Natural killer cell (primary cell): ENCODE measurements around the gene GIGYF1. TPM values are rescaled to one million over a fixed set of nuclear protein-coding genes. Genes with fewer than 3 reads are reported as not detected.

ENCODE experiments used
- ATAC-seq, 3 donors: fragments of 150-1000 bp in 2 of 3; fragments of 200-7000 bp in 1 of 3; cut with Tn5 transposase; 1 replicate in 1 of 3; 2 replicates in 2 of 3; pipeline ENCODE4 v1.10.0; 2021; ENCODE audit warnings: mild to moderate bottlenecking in 2 of 3, moderate library complexity in 2 of 3
- DNase-seq, 2 donors: peaks; one replicate each; pipeline versions ENCODE4 v3.0.0 to v3.0.0-alpha.2; 2013 to 2021; ENCODE audit warnings: mixed read lengths in 1 of 2
- H3K27ac ChIP-seq: one replicate; pipeline ENCODE4 v1.5.1; 2013; ENCODE audit warnings: mild to moderate bottlenecking, low read length
- H3K27me3 ChIP-seq: one replicate; pipeline ENCODE4 v1.6.1; 2013; ENCODE audit warnings: low read length; ENCODE audit not compliant: control insufficient read depth, insufficient read depth
- H3K36me3 ChIP-seq: one replicate; pipeline ENCODE4 v1.6.1; 2013; ENCODE audit warnings: low read length; ENCODE audit not compliant: control insufficient read depth, insufficient read depth
- H3K4me1 ChIP-seq: one replicate; pipeline ENCODE4 v1.6.1; 2013; ENCODE audit warnings: low read length; ENCODE audit not compliant: control insufficient read depth, insufficient read depth
- H3K4me3 ChIP-seq: one replicate; pipeline ENCODE4 v1.5.1; 2013; ENCODE audit warnings: low read length
- H3K9me3 ChIP-seq: one replicate; pipeline ENCODE4 v1.6.1; 2013; ENCODE audit warnings: low read length; ENCODE audit not compliant: control insufficient read depth, insufficient read depth
- H3K27ac Mint-ChIP-seq, 2 donors: one replicate each; pipeline ENCODE4 v1.8.0; 2022; ENCODE audit warnings: mild to moderate bottlenecking in 2 of 2, mixed read lengths in 2 of 2, moderate library complexity in 1 of 2
- H3K27me3 Mint-ChIP-seq, 2 donors: one replicate each; pipeline ENCODE4 v1.8.0; 2022; ENCODE audit warnings: low read depth in 2 of 2, mixed read lengths in 2 of 2
- H3K36me3 Mint-ChIP-seq: one replicate; pipeline ENCODE4 v1.8.0; 2022; ENCODE audit warnings: mixed read lengths
- H3K4me1 Mint-ChIP-seq, 2 donors: one replicate each; pipeline ENCODE4 v1.8.0; 2022; ENCODE audit warnings: mixed read lengths in 2 of 2
- H3K4me3 Mint-ChIP-seq: one replicate; pipeline ENCODE4 v1.8.0; 2022; ENCODE audit warnings: mild to moderate bottlenecking, moderate library complexity, mixed read lengths
- H3K9me3 Mint-ChIP-seq, 2 donors: one replicate each; pipeline ENCODE4 v1.8.0; 2022; ENCODE audit warnings: mixed read lengths in 2 of 2
- WGBS: methylation state at CpG from one replicate; pipeline ENCODE4 v1.1.7; 2013; ENCODE audit warnings: missing lambda C conversion rate; ENCODE audit not compliant: insufficient coverage; 5-methylcytosine and 5-hydroxymethylcytosine counted together
- intact Hi-C: fragments of 100-400 bp; cut with micrococcal nuclease; formaldehyde crosslinking; loops from one replicate; pipeline ENCODE4 v1.14.2; 2022
- total RNA-seq, 4 donors: library from RNA; stranded (reverse); fragments of 120-200 nt in 1 of 4; gene quantifications; one replicate each; pipeline versions ENCODE4 v1.2.3 to v1.2.4, GENCODE V29; 2013 to 2022
- TF ChIP-seq, protein P1 (sequence below): fragments of 200-600 bp; IDR thresholded peaks from one replicate; pipeline ENCODE4 v1.8.0; 2022; ENCODE audit warnings: antibody characterized with exemption

Gene GIGYF1
- total RNA-seq, 3 donors from 2014 or later (not counting 1 experiment from before 2014, with no cell fraction given): 92.0 to 102 (median 101) TPM

DNA sequence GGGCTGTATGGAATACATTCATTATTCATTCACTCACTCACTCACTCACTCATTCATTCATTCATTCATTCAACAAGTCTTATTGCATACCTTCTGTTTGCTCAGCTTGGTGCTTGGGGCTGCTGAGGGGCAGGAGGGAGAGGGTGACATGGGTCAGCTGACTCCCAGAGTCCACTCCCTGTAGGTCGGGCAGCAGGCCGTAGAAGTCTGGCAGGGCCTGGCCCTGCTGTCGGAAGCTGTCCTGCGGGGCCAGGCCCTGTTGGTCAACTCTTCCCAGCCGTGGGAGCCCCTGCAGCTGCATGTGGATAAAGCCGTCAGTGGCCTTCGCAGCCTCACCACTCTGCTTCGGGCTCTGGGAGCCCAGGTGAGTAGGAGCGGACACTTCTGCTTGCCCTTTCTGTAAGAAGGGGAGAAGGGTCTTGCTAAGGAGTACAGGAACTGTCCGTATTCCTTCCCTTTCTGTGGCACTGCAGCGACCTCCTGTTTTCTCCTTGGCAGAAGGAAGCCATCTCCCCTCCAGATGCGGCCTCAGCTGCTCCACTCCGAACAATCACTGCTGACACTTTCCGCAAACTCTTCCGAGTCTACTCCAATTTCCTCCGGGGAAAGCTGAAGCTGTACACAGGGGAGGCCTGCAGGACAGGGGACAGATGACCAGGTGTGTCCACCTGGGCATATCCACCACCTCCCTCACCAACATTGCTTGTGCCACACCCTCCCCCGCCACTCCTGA is 28.6 kb upstream of the GIGYF1 start:
- Histone ChIP-seq H3K36me3 (no peaks in the 10 kb centered on the region), H3K9me3 (peaks cover 4% of the 10 kb centered on the region), H3K4me3 (no peak overlapping the region), H3K27ac (no peak overlapping the region), H3K4me1 (peaks cover 5% of the 10 kb centered on the region), H3K27me3 (peaks cover 17% of the 10 kb centered on the region)
- Mint-ChIP-seq H3K4me3 (no peak overlapping the region), H3K4me1 (peaks cover 6 to 7% of the 10 kb centered on the region in 2 donors), H3K36me3 (no peaks in the 10 kb centered on the region), H3K9me3 (peaks cover 0 to 5% of the 10 kb centered on the region in 2 donors), H3K27ac (no peak overlapping the region), H3K27me3 (peaks cover 37 to 39% of the 10 kb centered on the region in 2 donors)
- TF ChIP-seq, protein P1, sequence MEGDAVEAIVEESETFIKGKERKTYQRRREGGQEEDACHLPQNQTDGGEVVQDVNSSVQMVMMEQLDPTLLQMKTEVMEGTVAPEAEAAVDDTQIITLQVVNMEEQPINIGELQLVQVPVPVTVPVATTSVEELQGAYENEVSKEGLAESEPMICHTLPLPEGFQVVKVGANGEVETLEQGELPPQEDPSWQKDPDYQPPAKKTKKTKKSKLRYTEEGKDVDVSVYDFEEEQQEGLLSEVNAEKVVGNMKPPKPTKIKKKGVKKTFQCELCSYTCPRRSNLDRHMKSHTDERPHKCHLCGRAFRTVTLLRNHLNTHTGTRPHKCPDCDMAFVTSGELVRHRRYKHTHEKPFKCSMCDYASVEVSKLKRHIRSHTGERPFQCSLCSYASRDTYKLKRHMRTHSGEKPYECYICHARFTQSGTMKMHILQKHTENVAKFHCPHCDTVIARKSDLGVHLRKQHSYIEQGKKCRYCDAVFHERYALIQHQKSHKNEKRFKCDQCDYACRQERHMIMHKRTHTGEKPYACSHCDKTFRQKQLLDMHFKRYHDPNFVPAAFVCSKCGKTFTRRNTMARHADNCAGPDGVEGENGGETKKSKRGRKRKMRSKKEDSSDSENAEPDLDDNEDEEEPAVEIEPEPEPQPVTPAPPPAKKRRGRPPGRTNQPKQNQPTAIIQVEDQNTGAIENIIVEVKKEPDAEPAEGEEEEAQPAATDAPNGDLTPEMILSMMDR: no peak
- no peak for DNase-seq
- no peak for ATAC-seq
- intact Hi-C loops: no loop called here
- WGBS: 87% methylated on average over 17 of the region's 17 CpGs

DNA sequence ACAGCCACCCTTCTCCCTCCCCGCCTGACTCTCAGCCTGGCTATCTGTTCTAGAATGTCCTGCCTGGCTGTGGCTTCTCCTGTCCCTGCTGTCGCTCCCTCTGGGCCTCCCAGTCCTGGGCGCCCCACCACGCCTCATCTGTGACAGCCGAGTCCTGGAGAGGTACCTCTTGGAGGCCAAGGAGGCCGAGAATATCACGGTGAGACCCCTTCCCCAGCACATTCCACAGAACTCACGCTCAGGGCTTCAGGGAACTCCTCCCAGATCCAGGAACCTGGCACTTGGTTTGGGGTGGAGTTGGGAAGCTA is 27.4 kb upstream of the GIGYF1 start:
- H3K27ac Mint-ChIP-seq: no peak overlapping the region
- peaks cover 0 to 5% of the 10 kb centered on the region in 2 donors for H3K9me3 Mint-ChIP-seq
- DNase-seq (no peak), ATAC-seq (no peak)
- whole genome bisulfite sequencing: 87% methylated on average over 7 of the region's 8 CpGs
- no peaks in the 10 kb centered on the region for H3K36me3 Mint-ChIP-seq
- TF ChIP-seq, protein P1: no peak
- peaks cover 38 to 39% of the 10 kb centered on the region in 2 donors for H3K27me3 Mint-ChIP-seq
- Histone ChIP-seq H3K4me3 (no peak overlapping the region), H3K9me3 (peaks cover 4% of the 10 kb centered on the region), H3K27ac (no peak overlapping the region), H3K36me3 (no peaks in the 10 kb centered on the region), H3K27me3 (peaks cover 17% of the 10 kb centered on the region), H3K4me1 (peaks cover 5% of the 10 kb centered on the region)
- no peak overlapping the region for H3K4me3 Mint-ChIP-seq
- intact Hi-C loops: no loop called here
- peaks cover 6 to 7% of the 10 kb centered on the region in 2 donors for H3K4me1 Mint-ChIP-seq

DNA sequence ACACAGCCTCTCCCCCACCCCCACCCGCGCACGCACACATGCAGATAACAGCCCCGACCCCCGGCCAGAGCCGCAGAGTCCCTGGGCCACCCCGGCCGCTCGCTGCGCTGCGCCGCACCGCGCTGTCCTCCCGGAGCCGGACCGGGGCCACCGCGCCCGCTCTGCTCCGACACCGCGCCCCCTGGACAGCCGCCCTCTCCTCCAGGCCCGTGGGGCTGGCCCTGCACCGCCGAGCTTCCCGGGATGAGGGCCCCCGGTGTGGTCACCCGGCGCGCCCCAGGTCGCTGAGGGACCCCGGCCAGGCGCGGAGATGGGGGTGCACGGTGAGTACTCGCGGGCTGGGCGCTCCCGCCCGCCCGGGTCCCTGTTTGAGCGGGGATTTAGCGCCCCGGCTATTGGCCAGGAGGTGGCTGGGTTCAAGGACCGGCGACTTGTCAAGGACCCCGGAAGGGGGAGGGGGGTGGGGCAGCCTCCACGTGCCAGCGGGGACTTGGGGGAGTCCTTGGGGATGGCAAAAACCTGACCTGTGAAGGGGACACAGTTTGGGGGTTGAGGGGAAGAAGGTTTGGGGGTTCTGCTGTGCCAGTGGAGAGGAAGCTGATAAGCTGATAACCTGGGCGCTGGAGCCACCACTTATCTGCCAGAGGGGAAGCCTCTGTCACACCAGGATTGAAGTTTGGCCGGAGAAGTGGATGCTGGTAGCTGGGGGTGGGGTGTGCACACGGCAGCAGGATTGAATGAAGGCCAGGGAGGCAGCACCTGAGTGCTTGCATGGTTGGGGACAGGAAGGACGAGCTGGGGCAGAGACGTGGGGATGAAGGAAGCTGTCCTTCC is 26.8 kb upstream of the GIGYF1 start:
- peaks cover 5% of the 10 kb centered on the region for H3K4me1 ChIP-seq
- Mint-ChIP-seq H3K36me3 (no peaks in the 10 kb centered on the region), H3K4me3 (no peak overlapping the region), H3K27me3 (peaks cover 38 to 39% of the 10 kb centered on the region in 2 donors), H3K4me1 (peaks cover 6 to 7% of the 10 kb centered on the region in 2 donors), H3K9me3 (peaks cover 0 to 5% of the 10 kb centered on the region in 2 donors), H3K27ac (no peak overlapping the region)
- ATAC-seq (no peak), DNase-seq (no peak)
- H3K27me3 ChIP-seq: peaks cover 17% of the 10 kb centered on the region
- 7% methylated on average over 56 of the region's 56 CpGs for WGBS
- no peak overlapping the region for H3K4me3 ChIP-seq
- peaks cover 4% of the 10 kb centered on the region for H3K9me3 ChIP-seq
- no peaks in the 10 kb centered on the region for H3K36me3 ChIP-seq
- TF ChIP-seq, protein P1: no peak
- intact Hi-C loops: no loop called here
- H3K27ac ChIP-seq: no peak overlapping the region
